Peyer's patch (tissue), 4 donors: Measurements from ENCODE around the gene NDST3.

ENCODE experiments used
- POLR2A ChIP-seq, 2 donors: fragments of 450-650 bp; IDR thresholded peaks; one replicate each; pipeline ENCODE4 v1.5.1; 2017; ENCODE audit warnings: antibody characterized with exemption in 2 of 2, mild to moderate bottlenecking in 2 of 2, moderate library complexity in 2 of 2
- TF ChIP-seq, protein P1 (sequence below), 6 experiments: fragments of 450-650 bp in 4 of 6; fragments of 200-600 bp in 2 of 6; sonication (generic) in 1 of 6; IDR thresholded peaks; one replicate each; pipeline ENCODE4 v1.5.1; 2017 to 2019; ENCODE audit warnings: antibody characterized with exemption in 6 of 6, mild to moderate bottlenecking in 3 of 6, moderate library complexity in 1 of 6

DNA sequence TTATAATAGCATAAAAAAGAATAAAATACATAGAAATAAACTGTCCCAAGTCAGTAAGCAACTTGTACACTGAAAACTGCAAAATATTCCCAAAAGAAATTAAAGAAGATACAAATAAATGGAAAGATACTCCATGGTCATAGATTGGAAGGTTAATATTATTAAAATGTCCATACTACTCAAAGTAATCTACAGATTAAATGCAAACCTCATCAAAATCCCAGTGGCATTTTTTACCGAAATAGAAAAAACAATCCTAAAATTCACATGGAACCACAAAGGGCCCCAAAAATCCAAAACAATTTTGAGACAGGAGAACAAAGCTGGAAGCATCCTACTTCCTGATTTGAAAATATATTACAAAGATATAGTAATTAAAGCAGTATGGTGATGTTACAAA, 133.0 kb downstream of the NDST3 start:
- TF ChIP-seq, protein P1, sequence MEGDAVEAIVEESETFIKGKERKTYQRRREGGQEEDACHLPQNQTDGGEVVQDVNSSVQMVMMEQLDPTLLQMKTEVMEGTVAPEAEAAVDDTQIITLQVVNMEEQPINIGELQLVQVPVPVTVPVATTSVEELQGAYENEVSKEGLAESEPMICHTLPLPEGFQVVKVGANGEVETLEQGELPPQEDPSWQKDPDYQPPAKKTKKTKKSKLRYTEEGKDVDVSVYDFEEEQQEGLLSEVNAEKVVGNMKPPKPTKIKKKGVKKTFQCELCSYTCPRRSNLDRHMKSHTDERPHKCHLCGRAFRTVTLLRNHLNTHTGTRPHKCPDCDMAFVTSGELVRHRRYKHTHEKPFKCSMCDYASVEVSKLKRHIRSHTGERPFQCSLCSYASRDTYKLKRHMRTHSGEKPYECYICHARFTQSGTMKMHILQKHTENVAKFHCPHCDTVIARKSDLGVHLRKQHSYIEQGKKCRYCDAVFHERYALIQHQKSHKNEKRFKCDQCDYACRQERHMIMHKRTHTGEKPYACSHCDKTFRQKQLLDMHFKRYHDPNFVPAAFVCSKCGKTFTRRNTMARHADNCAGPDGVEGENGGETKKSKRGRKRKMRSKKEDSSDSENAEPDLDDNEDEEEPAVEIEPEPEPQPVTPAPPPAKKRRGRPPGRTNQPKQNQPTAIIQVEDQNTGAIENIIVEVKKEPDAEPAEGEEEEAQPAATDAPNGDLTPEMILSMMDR (IDR thresholded peaks at IDR 0.05) = no peak
- no peak for TF ChIP-seq POLR2A (IDR thresholded peaks at IDR 0.05)
